K562 (cell line): ENCODE results near the gene PPM1H.

Experiments used
- CBX2 ChIP-seq: fragments of 200-600 bp; sonication (generic); IDR thresholded peaks from one replicate; pipeline ENCODE4 v1.6.1; 2012; ENCODE audit warnings: mild to moderate bottlenecking, low read length, inconsistent platforms; ENCODE audit not compliant: insufficient read depth, poor library complexity, severe bottlenecking
- POLR2AphosphoS2 ChIP-seq: IDR thresholded peaks from 2 replicates; pipeline ENCODE4 v1.6.1; 2012; ENCODE audit warnings: low read length, improper control_type of control experiment
- SP2 ChIP-seq: IDR thresholded peaks from 2 replicates; pipeline ENCODE4 v1.6.1; 2011; ENCODE audit warnings: mild to moderate bottlenecking, low read depth, low read length, moderate library complexity; ENCODE audit not compliant: poor library complexity, severe bottlenecking; ENCODE audit errors: extremely low read depth
- ZBTB7A ChIP-seq: IDR thresholded peaks from 2 replicates; pipeline ENCODE4 v1.6.1; 2011; ENCODE audit warnings: low read depth, mild to moderate bottlenecking, low read length, moderate library complexity, borderline replicate concordance; ENCODE audit not compliant: control insufficient read depth

DNA sequence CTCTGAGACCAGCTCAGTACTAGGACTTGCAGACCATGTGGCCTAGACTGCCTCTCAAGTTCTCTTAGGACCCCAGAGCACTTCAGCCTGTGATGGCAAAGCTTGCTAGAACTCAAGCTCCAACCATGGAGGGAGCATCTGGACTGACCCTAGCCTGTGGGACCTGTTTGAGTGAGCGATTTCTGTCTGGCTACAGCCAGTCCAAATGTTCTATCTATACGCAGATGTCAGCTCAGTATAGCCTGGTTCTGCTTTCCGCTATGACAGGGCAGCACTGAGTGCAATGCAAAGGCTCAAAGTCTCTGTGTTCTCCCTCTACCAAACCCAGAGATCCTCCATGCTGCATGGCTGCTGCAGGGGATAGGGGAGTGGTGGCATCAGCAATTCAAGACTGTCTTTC, 20.7 kb upstream of the PPM1H start:
- TF ChIP-seq SP2 = no peak
- TF ChIP-seq POLR2AphosphoS2 = no peak
- no peak for TF ChIP-seq ZBTB7A
- no peak for TF ChIP-seq CBX2
